K562 treated with DMSO at 1 percent for 48 hours (cell line): ENCODE measurements around the gene CT45A10. TPM values are rescaled to one million over a fixed set of nuclear protein-coding genes. Genes with fewer than 3 reads are reported as not detected.

Experiments
- total RNA-seq: library from RNA; unstranded; fragments of 300-600 nt; gene quantifications from 2 replicates; pipeline ENCODE4 v1.2.3, GENCODE V29; 2022; ENCODE audit warnings: low replicate concordance; ENCODE audit errors: extremely low read depth

CT45A10 gene
- not detected in 2 replicates for total RNA-seq

GRCh38 chrX:135893294-135893817, at the start of gene CT45A10, which contains the start of gene SAGE1:
TSS of gene CT45A10 (minus strand) at chrX:135893444. CDS start at chrX:135885344, 8,100 bp downstream.
TSS of gene SAGE1 (plus strand) at chrX:135893716. CDS start at chrX:135896243, 2,527 bp downstream.

GRCh38 chrX:135871712-135872111, 21.5 kb downstream of the CT45A10 start, which contains the start of gene CT45A9:
TSS of gene CT45A9 (minus strand) at chrX:135871812. CDS start at chrX:135868061, 3,751 bp downstream.

GRCh38 chrX:135854438-135854837, 38.8 kb downstream of the CT45A10 start, which contains the start of gene CT45A8:
TSS of gene CT45A8 (minus strand) at chrX:135854538. CDS start at chrX:135850783, 3,755 bp downstream.

GRCh38 chrX:135837180-135837579, 56.1 kb downstream of the CT45A10 start, which contains the start of gene CT45A7:
TSS of gene CT45A7 (minus strand) at chrX:135837280. CDS start at chrX:135833533, 3,747 bp downstream.

Other genes with a start within 250 kb of the CT45A10 start
- not detected in 2 replicates for gene CT45A1, start 179.8 kb downstream of the CT45A10 start, total RNA-seq
- not detected in 2 replicates for gene CT45A3, start 125.3 kb downstream of the CT45A10 start, total RNA-seq
- not detected in 2 replicates for gene CT45A5, start 107.9 kb downstream of the CT45A10 start, total RNA-seq
- gene CT45A6, start 90.7 kb downstream of the CT45A10 start, total RNA-seq: not detected in 2 replicates
- not detected in 2 replicates for gene CT45A2, start 73.4 kb downstream of the CT45A10 start, total RNA-seq
- not detected in 2 replicates for gene CT45A7, start 56.2 kb downstream of the CT45A10 start, total RNA-seq
- gene CT45A8, start 38.9 kb downstream of the CT45A10 start, total RNA-seq: not detected in 2 replicates
- gene CT45A9, start 21.6 kb downstream of the CT45A10 start, total RNA-seq: not detected in 2 replicates
- not detected in 2 replicates for gene SAGE1, start 272 bp upstream of the CT45A10 start, total RNA-seq
- gene MMGT1, start 80.5 kb upstream of the CT45A10 start, total RNA-seq: not detected in 2 replicates
- gene SLC9A6, start 92.0 kb upstream of the CT45A10 start, total RNA-seq: not detected in 2 replicates